Activated CD8-positive, alpha-beta memory T cell treated with anti-CD3 and anti-CD28 coated beads, Interleukin-2, amount 10 ng/mL, durations not matched to agents 7 days and 5 days (primary cell): ENCODE data around the gene PARVG. TPM values are rescaled to one million over a fixed set of nuclear protein-coding genes. Genes with fewer than 3 reads are reported as not detected.

Source experiments
- total RNA-seq, 2 experiments: library from RNA; stranded (reverse); gene quantifications; one replicate each; pipeline ENCODE4 v1.2.3, GENCODE V29; 2021

The PARVG gene
- total RNA-seq, 2 experiments from 2014 or later, result 125 to 170 TPM

Other genes with a start within 250 kb of the PARVG start
- 10 to 100 TPM; 42.2 to 57.9 TPM for gene SAMM50, start 225.5 kb upstream of the PARVG start, total RNA-seq
- 10 to 100 TPM; 56.9 to 66.9 TPM for gene PARVB, start 156.6 kb upstream of the PARVG start, total RNA-seq
- not detected for gene SHISAL1, start 132.0 kb downstream of the PARVG start, total RNA-seq